22Rv1 (cell line): Measurements from ENCODE around the gene GLT8D1.

Experiments used
- CTCF ChIP-seq: fragments of 450-650 bp; IDR thresholded peaks from 2 replicates; pipeline ENCODE4 v1.5.1; 2017; ENCODE audit warnings: mild to moderate bottlenecking
- ZFX ChIP-seq: fragments of 450-650 bp; IDR thresholded peaks from 2 replicates; pipeline ENCODE4 v1.6.1; 2017; ENCODE audit warnings: antibody characterized with exemption, borderline replicate concordance

GRCh38 chr3:52723935-52724334, 18.3 kb upstream of the GLT8D1 start:
- TF ChIP-seq CTCF: no peak
- TF ChIP-seq ZFX: no peak
